ENCODE data around the gene CTNNBIP1. TPM values are rescaled to one million over a fixed set of nuclear protein-coding genes. Genes with fewer than 3 reads are reported as not detected.

CTNNBIP1 gene
- total and polyA plus RNA-seq, 9 of the 15 experiments (the other 6 are each of a cell fraction or from before 2014, with no cell fraction given) = 0.65 to 29.2 (median 14.7) TPM

DNA sequence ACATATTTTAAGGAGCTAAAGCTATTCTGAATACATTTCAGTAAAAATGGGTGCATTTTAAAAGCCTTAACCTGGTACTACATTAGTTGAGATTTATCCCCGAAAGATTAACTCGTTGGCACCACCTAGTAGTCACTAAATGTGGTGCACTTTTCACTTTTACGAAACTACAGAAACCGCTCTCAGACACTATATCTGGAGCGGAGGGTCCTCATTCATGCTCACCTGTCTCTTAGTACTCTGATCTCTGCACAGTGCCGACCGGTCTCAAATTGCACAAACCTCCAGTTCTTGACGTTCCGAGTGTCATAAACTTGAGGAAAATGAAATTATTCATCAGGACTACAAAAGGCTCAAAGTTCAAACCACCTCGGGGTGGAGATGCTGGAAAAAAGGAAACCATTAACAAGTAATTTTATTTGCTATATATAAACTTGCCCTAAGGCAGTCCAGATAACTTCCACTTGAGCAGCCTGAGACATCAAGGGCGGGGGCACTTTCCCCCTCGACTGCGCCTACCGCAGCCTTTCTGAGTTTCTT is 32.4 kb upstream of the CTNNBIP1 start (continued):
- TF ChIP-seq, protein P1, sequence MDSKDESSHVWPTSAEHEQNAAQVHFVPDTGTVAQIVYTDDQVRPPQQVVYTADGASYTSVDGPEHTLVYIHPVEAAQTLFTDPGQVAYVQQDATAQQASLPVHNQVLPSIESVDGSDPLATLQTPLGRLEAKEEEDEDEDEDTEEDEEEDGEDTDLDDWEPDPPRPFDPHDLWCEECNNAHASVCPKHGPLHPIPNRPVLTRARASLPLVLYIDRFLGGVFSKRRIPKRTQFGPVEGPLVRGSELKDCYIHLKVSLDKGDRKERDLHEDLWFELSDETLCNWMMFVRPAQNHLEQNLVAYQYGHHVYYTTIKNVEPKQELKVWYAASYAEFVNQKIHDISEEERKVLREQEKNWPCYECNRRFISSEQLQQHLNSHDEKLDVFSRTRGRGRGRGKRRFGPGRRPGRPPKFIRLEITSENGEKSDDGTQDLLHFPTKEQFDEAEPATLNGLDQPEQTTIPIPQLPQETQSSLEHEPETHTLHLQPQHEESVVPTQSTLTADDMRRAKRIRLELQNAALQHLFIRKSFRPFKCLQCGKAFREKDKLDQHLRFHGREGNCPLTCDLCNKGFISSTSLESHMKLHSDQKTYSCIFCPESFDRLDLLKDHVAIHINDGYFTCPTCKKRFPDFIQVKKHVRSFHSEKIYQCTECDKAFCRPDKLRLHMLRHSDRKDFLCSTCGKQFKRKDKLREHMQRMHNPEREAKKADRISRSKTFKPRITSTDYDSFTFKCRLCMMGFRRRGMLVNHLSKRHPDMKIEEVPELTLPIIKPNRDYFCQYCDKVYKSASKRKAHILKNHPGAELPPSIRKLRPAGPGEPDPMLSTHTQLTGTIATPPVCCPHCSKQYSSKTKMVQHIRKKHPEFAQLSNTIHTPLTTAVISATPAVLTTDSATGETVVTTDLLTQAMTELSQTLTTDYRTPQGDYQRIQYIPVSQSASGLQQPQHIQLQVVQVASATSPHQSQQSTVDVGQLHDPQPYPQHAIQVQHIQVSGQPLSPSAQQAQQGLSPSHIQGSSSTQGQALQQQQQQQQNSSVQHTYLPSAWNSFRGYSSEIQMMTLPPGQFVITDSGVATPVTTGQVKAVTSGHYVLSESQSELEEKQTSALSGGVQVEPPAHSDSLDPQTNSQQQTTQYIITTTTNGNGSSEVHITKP (IDR thresholded peaks at IDR 0.05; ENCODE audit: partially characterized antibody) = no peak
- TF ChIP-seq MAZ (CRISPR knock-in tag; conservative IDR thresholded peaks at IDR 0.05 in 1 of 2, IDR thresholded peaks at IDR 0.05 in 1 of 2) = no peak
- TF ChIP-seq, protein P2, sequence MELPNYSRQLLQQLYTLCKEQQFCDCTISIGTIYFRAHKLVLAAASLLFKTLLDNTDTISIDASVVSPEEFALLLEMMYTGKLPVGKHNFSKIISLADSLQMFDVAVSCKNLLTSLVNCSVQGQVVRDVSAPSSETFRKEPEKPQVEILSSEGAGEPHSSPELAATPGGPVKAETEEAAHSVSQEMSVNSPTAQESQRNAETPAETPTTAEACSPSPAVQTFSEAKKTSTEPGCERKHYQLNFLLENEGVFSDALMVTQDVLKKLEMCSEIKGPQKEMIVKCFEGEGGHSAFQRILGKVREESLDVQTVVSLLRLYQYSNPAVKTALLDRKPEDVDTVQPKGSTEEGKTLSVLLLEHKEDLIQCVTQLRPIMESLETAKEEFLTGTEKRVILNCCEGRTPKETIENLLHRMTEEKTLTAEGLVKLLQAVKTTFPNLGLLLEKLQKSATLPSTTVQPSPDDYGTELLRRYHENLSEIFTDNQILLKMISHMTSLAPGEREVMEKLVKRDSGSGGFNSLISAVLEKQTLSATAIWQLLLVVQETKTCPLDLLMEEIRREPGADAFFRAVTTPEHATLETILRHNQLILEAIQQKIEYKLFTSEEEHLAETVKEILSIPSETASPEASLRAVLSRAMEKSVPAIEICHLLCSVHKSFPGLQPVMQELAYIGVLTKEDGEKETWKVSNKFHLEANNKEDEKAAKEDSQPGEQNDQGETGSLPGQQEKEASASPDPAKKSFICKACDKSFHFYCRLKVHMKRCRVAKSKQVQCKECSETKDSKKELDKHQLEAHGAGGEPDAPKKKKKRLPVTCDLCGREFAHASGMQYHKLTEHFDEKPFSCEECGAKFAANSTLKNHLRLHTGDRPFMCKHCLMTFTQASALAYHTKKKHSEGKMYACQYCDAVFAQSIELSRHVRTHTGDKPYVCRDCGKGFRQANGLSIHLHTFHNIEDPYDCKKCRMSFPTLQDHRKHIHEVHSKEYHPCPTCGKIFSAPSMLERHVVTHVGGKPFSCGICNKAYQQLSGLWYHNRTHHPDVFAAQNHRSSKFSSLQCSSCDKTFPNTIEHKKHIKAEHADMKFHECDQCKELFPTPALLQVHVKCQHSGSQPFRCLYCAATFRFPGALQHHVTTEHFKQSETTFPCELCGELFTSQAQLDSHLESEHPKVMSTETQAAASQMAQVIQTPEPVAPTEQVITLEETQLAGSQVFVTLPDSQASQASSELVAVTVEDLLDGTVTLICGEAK (IDR thresholded peaks at IDR 0.05) = no peak
- TF ChIP-seq, protein P2 (CRISPR knock-in tag; IDR thresholded peaks at IDR 0.05) = no peak
- peak in 1 of 2 experiments; percentile 27; a peak in 1 of 4 replicates for TF ChIP-seq KDM1A (IDR thresholded peaks at IDR 0.05)
- no peak for TF ChIP-seq ZNF140 (CRISPR knock-in tag; IDR thresholded peaks at IDR 0.05)
- TF ChIP-seq JUN (IDR thresholded peaks at IDR 0.05; ENCODE audit: borderline replicate concordance, low read depth, low read length) = no peak
- TF ChIP-seq JUN (CRISPR knock-in tag; IDR thresholded peaks at IDR 0.05; ENCODE audit: borderline replicate concordance) = no peak
- no peak for TF ChIP-seq U2AF1 (optimal IDR thresholded peaks at IDR 0.05; ENCODE audit: low read depth, low read length)
- TF ChIP-seq CBX5 (IDR thresholded peaks at IDR 0.05; ENCODE audit: borderline replicate concordance, low read depth) = no peak
